HepG2 (cell line): ENCODE measurements around the gene CS. TPM values are rescaled to one million over a fixed set of nuclear protein-coding genes. Genes with fewer than 3 reads are reported as not detected.

Source experiments
- ATF4 ChIP-seq, 2 experiments: fragments of 450-650 bp in 1 of 2; sonication (generic) in 1 of 2; formaldehyde crosslinking; IDR thresholded peaks; 2 replicates each; pipeline versions ENCODE4 v1.5.0 to v1.8.0; 2020 to 2022; ENCODE audit warnings: mild to moderate bottlenecking in 1 of 2, missing genetic modification reagents in 1 of 2
- EHMT2 ChIP-seq: fragments of 200-600 bp; sonication (generic); IDR thresholded peaks from 2 replicates; pipeline ENCODE4 v1.7.0; 2017; ENCODE audit warnings: antibody characterized with exemption, low read depth, low read length, borderline replicate concordance
- ZBED4 ChIP-seq: sonication (generic); formaldehyde crosslinking; IDR thresholded peaks from 2 replicates; pipeline ENCODE4 v1.4.0; 2020; ENCODE audit warnings: missing genetic modification reagents, borderline replicate concordance
- ZBTB40 ChIP-seq, 2 experiments: fragments of 450-650 bp in 1 of 2; sonication (generic) in 1 of 2; formaldehyde crosslinking in 1 of 2; IDR thresholded peaks; 2 replicates each; pipeline versions ENCODE4 v1.6.1 to v1.8.0; 2016 to 2022; ENCODE audit warnings: antibody characterized with exemption in 1 of 2, mild to moderate bottlenecking in 1 of 2, missing genetic modification reagents in 1 of 2
- polyA plus RNA-seq, 8 experiments: library from polyadenylated mRNA; depleted of rRNA in 3 of 8; stranded (reverse) in 7 of 8; unstranded in 1 of 8; fragments of >200 nt; fragmentation: Illumina TruSeq in 4 of 8; extraction: Trizol in 4 of 8; gene quantifications; 2 replicates each; pipeline versions ENCODE4 v1.2.1 to v1.2.3, GENCODE V29; 2011 to 2016; ENCODE audit warnings: low read depth in 4 of 8, missing spikeins in 1 of 8, mixed read lengths in 1 of 8; ENCODE audit not compliant: insufficient read depth in 1 of 8
- total RNA-seq, 5 experiments: library from RNA; depleted of rRNA; stranded (reverse); fragments of >200 nt; fragmentation: Illumina TruSeq; extraction: Trizol; gene quantifications; 2 replicates each; pipeline ENCODE4 v1.2.3, GENCODE V29; 2016; ENCODE audit warnings: low read depth in 1 of 5

The CS gene
- total and polyA plus RNA-seq, 2 of the 13 experiments (the other 11 are each of a cell fraction or from before 2014, with no cell fraction given), result 173 to 175 TPM

- TF ChIP-seq ZBED4 (CRISPR knock-in tag), result 0 out of 2 replicates have a peak, but pooled peaks have one; percentile 31
- no peak for TF ChIP-seq ZBTB40 (IDR thresholded peaks at IDR 0.05)
- peak; percentile 26; the same call in 1 of the 2 replicates for TF ChIP-seq ZBTB40 (CRISPR knock-in tag; IDR thresholded peaks at IDR 0.05)
- TF ChIP-seq EHMT2, result no peak
- TF ChIP-seq ATF4 (CRISPR knock-in tag; IDR thresholded peaks at IDR 0.05), result no peak
Measured at GRCh38 chr12:56266693-56267442, 33.3 kb downstream of the CS start, which contains the start of gene COQ10A (continued).
